Ectodermal cell (in vitro differentiated cells): Measurements from ENCODE around the gene CD58. TPM values are rescaled to one million over a fixed set of nuclear protein-coding genes. Genes with fewer than 3 reads are reported as not detected.
"Not testable (repeated sequence)": the region's sequence is repeated elsewhere in the genome, so short reads cannot be mapped to it uniquely, and the experiment has no call there.

Experiments used
- H3K27ac ChIP-seq: 2 replicates; pipeline ENCODE4 v1.7.0; 2013; ENCODE audit warnings: mild to moderate bottlenecking, low read depth, low read length; ENCODE audit not compliant: insufficient read depth, poor library complexity, severe bottlenecking
- H3K27me3 ChIP-seq: 2 replicates; pipeline ENCODE4 v1.7.0; 2013; ENCODE audit warnings: mild to moderate bottlenecking, low read length; ENCODE audit not compliant: insufficient read depth, control insufficient read depth, poor library complexity, severe bottlenecking
- H3K36me3 ChIP-seq: one replicate; pipeline ENCODE4 v1.7.0; 2013; ENCODE audit warnings: low read length; ENCODE audit not compliant: control insufficient read depth, insufficient read depth
- H3K4me1 ChIP-seq: one replicate; pipeline ENCODE4 v1.7.0; 2013; ENCODE audit warnings: low read length; ENCODE audit not compliant: control insufficient read depth, insufficient read depth
- H3K4me3 ChIP-seq: 2 replicates; pipeline ENCODE4 v1.7.0; 2013; ENCODE audit warnings: low read depth, low read length, control low read depth; ENCODE audit not compliant: insufficient read depth
- H3K9me3 ChIP-seq: 2 replicates; pipeline ENCODE4 v1.7.0; 2013; ENCODE audit warnings: mild to moderate bottlenecking, low read length, moderate library complexity; ENCODE audit not compliant: control insufficient read depth
- WGBS, 2 experiments: methylation state at CpG; one replicate each; pipeline ENCODE4 v1.1.7; 2013; ENCODE audit warnings: missing lambda C conversion rate in 2 of 2; 5-methylcytosine and 5-hydroxymethylcytosine counted together
- polyA plus RNA-seq, 4 experiments: library from polyadenylated mRNA; stranded (reverse); fragments of 50-300 nt; gene quantifications; one replicate each; pipeline ENCODE4 v1.2.3, GENCODE V29; 2013

The CD58 gene
- polyA plus RNA-seq (2013, experiment 1 of 4) = 8.4 TPM
- 7.6 TPM for polyA plus RNA-seq (2013, experiment 2 of 4)
- 8.5 TPM for polyA plus RNA-seq (2013, experiment 3 of 4)
- polyA plus RNA-seq (2013, experiment 4 of 4) = 9.0 TPM

GRCh38 chr1:116570358-116571214, at the start of gene CD58:
Gene CD58, minus strand, starts transcription at chr1:116571026. Its CDS starts 54 bp downstream, at chr1:116570972.
- Histone ChIP-seq H3K4me3 (peak within 1 kb of the TSS; percentile 74), H3K27me3 (peaks cover 21% of the 10 kb centered on the region), H3K27ac (peak within 1 kb of the TSS; percentile 61), H3K9me3 (no peaks in the 10 kb centered on the region), H3K36me3 (no peaks in the 10 kb centered on the region), H3K4me1 (peaks cover 4% of the 10 kb centered on the region)
- WGBS, 2 experiments = 0% methylated on average over 90 of the region's 90 CpGs

- not testable (repeated sequence) for H3K4me1 ChIP-seq, H3K27ac ChIP-seq, H3K36me3 ChIP-seq, H3K27me3 ChIP-seq, H3K4me3 ChIP-seq, H3K9me3 ChIP-seq
- 94 to 100% methylated on average over 1 to 3 of the region's 3 CpGs for WGBS, 2 experiments
Observed at GRCh38 chr1:116620392-116620791, 49.6 kb upstream of the CD58 start.

DNA sequence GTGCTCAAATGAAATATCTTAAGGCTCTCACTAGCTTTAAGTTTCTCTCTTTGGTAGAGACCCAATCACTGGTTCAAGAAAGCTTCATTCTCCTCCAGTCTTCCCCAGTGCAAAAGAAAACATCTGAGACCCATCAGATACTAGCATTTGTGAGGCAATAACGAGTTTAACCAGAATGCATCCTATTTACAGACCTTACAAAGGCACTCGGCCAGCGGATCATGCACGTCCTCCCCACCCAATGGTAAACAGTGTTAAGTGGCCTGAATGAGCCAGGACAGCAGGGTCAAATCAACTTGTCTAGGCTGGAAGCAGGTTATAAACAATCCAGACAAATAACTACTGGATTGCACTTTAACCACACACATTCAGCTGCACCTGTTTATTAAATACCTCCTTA, 48.3 kb upstream of the CD58 start:
- not testable (repeated sequence) for H3K4me1 ChIP-seq, H3K9me3 ChIP-seq, H3K27me3 ChIP-seq, H3K4me3 ChIP-seq, H3K36me3 ChIP-seq, H3K27ac ChIP-seq
- 34 to 52% methylated on average over 4 of the region's 4 CpGs for WGBS, 2 experiments

DNA sequence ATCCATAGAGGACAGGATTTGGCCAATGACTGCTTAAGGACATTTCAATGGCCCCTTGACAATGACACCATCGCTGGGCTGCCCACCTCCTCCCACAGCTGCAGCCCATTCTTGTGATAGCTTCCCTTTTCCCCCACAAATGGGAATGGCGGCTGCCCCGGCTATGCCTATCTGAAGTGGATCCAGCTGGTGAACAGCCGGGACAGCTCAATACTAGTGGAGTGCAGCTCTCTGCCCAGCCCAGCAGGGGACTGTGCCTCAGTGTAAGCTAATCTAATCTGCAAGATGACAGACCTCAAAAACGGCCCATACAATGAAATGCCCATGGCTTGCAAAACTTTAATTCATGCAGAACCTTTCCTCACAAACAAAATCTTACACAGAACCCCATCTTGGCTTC, 47.0 kb upstream of the CD58 start:
- not testable (repeated sequence) for H3K4me1 ChIP-seq, H3K27ac ChIP-seq, H3K9me3 ChIP-seq, H3K27me3 ChIP-seq, H3K4me3 ChIP-seq, H3K36me3 ChIP-seq
- WGBS, 2 experiments = 91 to 95% methylated on average over 5 of the region's 5 CpGs

DNA sequence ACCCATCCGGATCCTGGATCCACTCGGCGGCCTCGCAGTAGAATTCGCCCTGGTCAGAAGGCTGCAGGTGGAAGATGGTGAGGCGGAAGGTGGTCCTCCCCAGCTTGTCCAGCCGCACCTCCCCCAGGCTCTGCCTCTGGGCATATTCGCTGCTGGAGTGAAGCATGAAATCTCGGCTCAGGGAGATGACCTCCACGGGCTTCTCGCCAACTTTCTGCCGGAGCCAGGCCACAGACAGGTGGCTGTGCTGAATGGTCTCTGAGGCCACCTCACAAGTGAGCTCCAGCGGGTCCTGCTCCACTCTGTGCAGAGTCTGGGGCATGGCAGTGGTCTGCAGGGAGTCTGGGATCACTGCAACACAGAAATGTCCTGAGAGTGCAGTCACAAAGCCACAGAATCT, 43.0 kb upstream of the CD58 start:
- H3K27ac ChIP-seq, H3K4me1 ChIP-seq, H3K4me3 ChIP-seq, H3K27me3 ChIP-seq, H3K9me3 ChIP-seq, H3K36me3 ChIP-seq: not testable (repeated sequence)
- WGBS, 2 experiments = 94 to 96% methylated on average over 13 of the region's 13 CpGs

- not testable (repeated sequence) for H3K36me3 ChIP-seq, H3K4me3 ChIP-seq, H3K4me1 ChIP-seq, H3K9me3 ChIP-seq, H3K27me3 ChIP-seq, H3K27ac ChIP-seq
- 88 to 91% methylated on average over 6 of the region's 6 CpGs for WGBS, 2 experiments
Observed at GRCh38 chr1:116609801-116610371, 39.1 kb upstream of the CD58 start.

GRCh38 chr1:116608841-116609240, 38.0 kb upstream of the CD58 start:
- WGBS, 2 experiments = 95% methylated on average over 2 of the region's 2 CpGs; no CpG with 5 or more reads in 1 of the 2 experiments
- H3K36me3 ChIP-seq, H3K4me3 ChIP-seq, H3K27ac ChIP-seq, H3K9me3 ChIP-seq, H3K27me3 ChIP-seq, H3K4me1 ChIP-seq: not testable (repeated sequence)

GRCh38 chr1:116608151-116608550, 37.3 kb upstream of the CD58 start:
- not testable (repeated sequence) for H3K36me3 ChIP-seq, H3K4me1 ChIP-seq, H3K9me3 ChIP-seq, H3K4me3 ChIP-seq, H3K27me3 ChIP-seq, H3K27ac ChIP-seq
- WGBS, 2 experiments = 89 to 91% methylated on average over 10 to 12 of the region's 12 CpGs

DNA sequence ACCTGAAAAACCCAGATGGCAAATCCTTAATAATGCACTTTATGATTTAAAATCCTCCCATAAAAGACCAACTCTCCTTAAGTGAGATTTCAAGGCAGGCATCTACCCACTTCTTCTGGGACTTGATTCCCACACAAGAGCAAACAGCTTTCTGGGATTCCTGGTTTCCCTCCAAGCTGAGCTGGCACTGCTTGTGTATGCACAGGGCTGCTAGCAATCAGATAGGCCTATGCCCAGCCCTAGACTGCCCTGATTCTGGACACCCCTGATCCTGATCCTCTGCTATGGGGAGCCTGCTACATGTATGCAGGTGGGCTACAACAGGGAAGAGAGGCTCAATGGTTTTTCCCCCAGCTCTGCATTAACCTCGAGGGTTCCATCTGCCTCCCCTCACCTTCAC, 36.6 kb upstream of the CD58 start:
- H3K9me3 ChIP-seq, H3K27ac ChIP-seq, H3K27me3 ChIP-seq, H3K4me3 ChIP-seq, H3K4me1 ChIP-seq, H3K36me3 ChIP-seq: not testable (repeated sequence)
- WGBS, 2 experiments = 92 to 100% methylated on average over 1 of the region's 1 CpG

GRCh38 chr1:116606067-116606466, 35.2 kb upstream of the CD58 start:
- 94 to 96% methylated on average over 5 to 6 of the region's 8 CpGs for WGBS, 2 experiments
- not testable (repeated sequence) for H3K36me3 ChIP-seq, H3K9me3 ChIP-seq, H3K4me3 ChIP-seq, H3K27ac ChIP-seq, H3K27me3 ChIP-seq, H3K4me1 ChIP-seq
